ENCODE measurements around the gene RSRC2.

DNA sequence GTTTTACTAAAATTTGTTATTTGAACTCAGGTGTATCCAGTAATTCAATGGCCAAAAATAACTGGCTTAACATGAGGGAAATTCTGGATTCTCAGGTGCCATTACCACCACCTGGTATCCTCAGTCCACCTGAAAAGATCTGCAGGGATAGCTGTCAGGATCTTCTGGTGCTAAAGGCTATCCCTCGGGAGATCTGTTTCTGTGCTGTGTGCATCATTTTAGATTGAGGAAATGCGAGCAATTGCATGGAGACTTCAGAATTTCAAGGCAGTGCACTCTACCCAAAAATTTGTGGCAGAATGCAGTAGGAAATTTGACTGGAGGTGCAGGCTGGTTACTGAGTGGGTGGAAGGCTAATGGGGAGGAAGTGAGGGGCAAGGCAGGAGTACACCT lies 52.4 kb downstream of the RSRC2 start:
- TF ChIP-seq ZZZ3 (IDR thresholded peaks at IDR 0.05; ENCODE audit: control insufficient read depth, insufficient read length, low read depth) (no peak), ATF2 (IDR thresholded peaks at IDR 0.05; ENCODE audit: low read length) (no peak), NRF1 (conservative IDR thresholded peaks at IDR 0.05; ENCODE audit: low read depth, low read length) (no peak), POLR2A (IDR thresholded peaks at IDR 0.05; ENCODE audit: low read depth, low read length) (no peak), ZBTB4 (CRISPR knock-in tag; IDR thresholded peaks at IDR 0.05) (no peak), NFIC (IDR thresholded peaks at IDR 0.05; ENCODE audit: low read depth, low read length) (no peak), SIN3A (IDR thresholded peaks at IDR 0.05; ENCODE audit: low read depth, low read length) (no peak), MXI1 (IDR thresholded peaks at IDR 0.05; ENCODE audit: low read depth, low read length) (no peak)
- TF ChIP-seq, protein P1, sequence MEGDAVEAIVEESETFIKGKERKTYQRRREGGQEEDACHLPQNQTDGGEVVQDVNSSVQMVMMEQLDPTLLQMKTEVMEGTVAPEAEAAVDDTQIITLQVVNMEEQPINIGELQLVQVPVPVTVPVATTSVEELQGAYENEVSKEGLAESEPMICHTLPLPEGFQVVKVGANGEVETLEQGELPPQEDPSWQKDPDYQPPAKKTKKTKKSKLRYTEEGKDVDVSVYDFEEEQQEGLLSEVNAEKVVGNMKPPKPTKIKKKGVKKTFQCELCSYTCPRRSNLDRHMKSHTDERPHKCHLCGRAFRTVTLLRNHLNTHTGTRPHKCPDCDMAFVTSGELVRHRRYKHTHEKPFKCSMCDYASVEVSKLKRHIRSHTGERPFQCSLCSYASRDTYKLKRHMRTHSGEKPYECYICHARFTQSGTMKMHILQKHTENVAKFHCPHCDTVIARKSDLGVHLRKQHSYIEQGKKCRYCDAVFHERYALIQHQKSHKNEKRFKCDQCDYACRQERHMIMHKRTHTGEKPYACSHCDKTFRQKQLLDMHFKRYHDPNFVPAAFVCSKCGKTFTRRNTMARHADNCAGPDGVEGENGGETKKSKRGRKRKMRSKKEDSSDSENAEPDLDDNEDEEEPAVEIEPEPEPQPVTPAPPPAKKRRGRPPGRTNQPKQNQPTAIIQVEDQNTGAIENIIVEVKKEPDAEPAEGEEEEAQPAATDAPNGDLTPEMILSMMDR (IDR thresholded peaks at IDR 0.05 in 2 of 3, conservative IDR thresholded peaks at IDR 0.05 in 1 of 3; ENCODE audit: control insufficient read depth in 2 of 3, extremely low read depth in 1 of 3, insufficient read depth in 1 of 3, low read depth in 3 of 3, low read length in 3 of 3): no peak
